HEK293 (cell line): Measurements from ENCODE around the gene IDI2.

ENCODE experiments used
- CTCF ChIA-PET: fragments of 350-600 bp; formaldehyde crosslinking; extraction: SDS; loops from one replicate; lab custom pipeline; 2021; ENCODE audit warnings: antibody characterized with exemption; lab: Yijun Ruan, JAX
- POLR2A ChIA-PET: fragments of 300-600 bp; formaldehyde crosslinking; extraction: SDS; loops from one replicate; lab custom pipeline; 2020; ENCODE audit warnings: antibody characterized with exemption, inconsistent platforms; lab: Yijun Ruan, JAX
- H3K27ac ChIP-seq: fragments of 200-500 bp; sonication (Bioruptor generic); 2 replicates; pipeline ENCODE4 v1.5.1; 2014; ENCODE audit warnings: low read depth, low read length, control low read depth, inconsistent platforms; ENCODE audit errors: extremely low read depth
- H3K36me3 ChIP-seq, 2 experiments: fragments of 200-500 bp in 1 of 2; sonication (Bioruptor generic) in 1 of 2; 1 replicate in 1 of 2; 2 replicates in 1 of 2; pipeline ENCODE4 v1.5.1; 2014 to 2017; ENCODE audit warnings: inconsistent platforms in 2 of 2, low read length in 2 of 2; ENCODE audit not compliant: control insufficient read depth in 2 of 2, insufficient read depth in 1 of 2
- H3K4me1 ChIP-seq: fragments of 200-500 bp; sonication (Bioruptor generic); 2 replicates; pipeline ENCODE4 v1.5.1; 2014; ENCODE audit warnings: mild to moderate bottlenecking, low read length, inconsistent platforms; ENCODE audit not compliant: control insufficient read depth, insufficient read depth
- H3K4me3 ChIP-seq: 2 replicates; pipeline ENCODE4 v1.5.1; 2011; ENCODE audit warnings: low read depth, mild to moderate bottlenecking, control low read depth, low read length, moderate library complexity
- H3K9me3 ChIP-seq: fragments of 200-500 bp; sonication (Bioruptor generic); 2 replicates; pipeline ENCODE4 v1.5.1; 2014; ENCODE audit warnings: low read depth, low read length, inconsistent platforms; ENCODE audit not compliant: control insufficient read depth, insufficient read depth
- GLIS1 ChIP-seq: fragments of 450-650 bp; formaldehyde crosslinking; IDR thresholded peaks from 2 replicates; pipeline ENCODE4 v1.5.1; 2016; ENCODE audit warnings: missing biosample characterization, missing genetic modification characterization
- PRDM2 ChIP-seq: fragments of 450-650 bp; formaldehyde crosslinking; IDR thresholded peaks from 2 replicates; pipeline ENCODE4 v1.5.1; 2016; ENCODE audit warnings: missing biosample characterization, missing genetic modification characterization, borderline replicate concordance
- REST ChIP-seq: fragments of 450-650 bp; formaldehyde crosslinking; IDR thresholded peaks from 2 replicates; pipeline ENCODE4 v1.5.1; 2016; ENCODE audit warnings: missing biosample characterization, missing genetic modification characterization
- ZBTB48 ChIP-seq: fragments of 450-650 bp; formaldehyde crosslinking; IDR thresholded peaks from 2 replicates; pipeline ENCODE4 v1.5.1; 2016; ENCODE audit warnings: missing biosample characterization, missing genetic modification characterization
- ZNF16 ChIP-seq: fragments of 450-650 bp; formaldehyde crosslinking; IDR thresholded peaks from 2 replicates; pipeline ENCODE4 v1.5.1; 2016; ENCODE audit warnings: low read depth, missing biosample characterization, missing genetic modification characterization
- ZNF184 ChIP-seq: fragments of 450-650 bp; IDR thresholded peaks from 2 replicates; pipeline ENCODE4 v1.5.1; 2018; ENCODE audit warnings: missing biosample characterization, mild to moderate bottlenecking, missing genetic modification characterization
- ZNF398 ChIP-seq: fragments of 450-650 bp; formaldehyde crosslinking; IDR thresholded peaks from 2 replicates; pipeline ENCODE4 v1.5.1; 2017; ENCODE audit warnings: missing biosample characterization, missing genetic modification characterization
- ZNF423 ChIP-seq: fragments of 450-650 bp; formaldehyde crosslinking; IDR thresholded peaks from 2 replicates; pipeline ENCODE4 v1.5.1; 2016; ENCODE audit warnings: missing biosample characterization, missing genetic modification characterization
- ZNF473 ChIP-seq: fragments of 450-650 bp; formaldehyde crosslinking; IDR thresholded peaks from 2 replicates; pipeline ENCODE4 v1.5.1; 2017; ENCODE audit warnings: missing biosample characterization, missing genetic modification characterization
- ZNF514 ChIP-seq: fragments of 450-650 bp; formaldehyde crosslinking; IDR thresholded peaks from 2 replicates; pipeline ENCODE4 v1.5.1; 2016; ENCODE audit warnings: missing biosample characterization, missing genetic modification characterization
- ZNF621 ChIP-seq: fragments of 450-650 bp; formaldehyde crosslinking; IDR thresholded peaks from 2 replicates; pipeline ENCODE4 v1.5.1; 2017; ENCODE audit warnings: missing biosample characterization, missing genetic modification characterization
- ZNF624 ChIP-seq: fragments of 450-650 bp; formaldehyde crosslinking; IDR thresholded peaks from 2 replicates; pipeline ENCODE4 v1.5.1; 2017; ENCODE audit warnings: missing biosample characterization, missing genetic modification characterization
- ZNF626 ChIP-seq: fragments of 450-650 bp; sonication (Bioruptor Pico); formaldehyde crosslinking; IDR thresholded peaks from 2 replicates; pipeline ENCODE4 v1.5.1; 2018; ENCODE audit warnings: missing biosample characterization, missing genetic modification characterization, inconsistent platforms
- ZNF692 ChIP-seq: fragments of 450-650 bp; formaldehyde crosslinking; IDR thresholded peaks from 2 replicates; pipeline ENCODE4 v1.5.1; 2016; ENCODE audit warnings: missing biosample characterization, missing genetic modification characterization
- ZNF776 ChIP-seq: fragments of 450-650 bp; formaldehyde crosslinking; IDR thresholded peaks from 2 replicates; pipeline ENCODE4 v1.5.0; 2017; ENCODE audit warnings: missing biosample characterization, missing genetic modification characterization, borderline replicate concordance
- ZNF777 ChIP-seq: fragments of 450-650 bp; formaldehyde crosslinking; IDR thresholded peaks from 2 replicates; pipeline ENCODE4 v1.5.1; 2017; ENCODE audit warnings: missing biosample characterization, missing genetic modification characterization, borderline replicate concordance
- TF ChIP-seq, protein P1 (sequence below): fragments of 450-650 bp; formaldehyde crosslinking; IDR thresholded peaks from 2 replicates; pipeline ENCODE4 v1.5.1; 2016; ENCODE audit warnings: missing biosample characterization, missing genetic modification characterization
- TF ChIP-seq, protein P2 (sequence below): fragments of 450-650 bp; IDR thresholded peaks from 2 replicates; pipeline ENCODE4 v1.5.1; 2018; ENCODE audit warnings: missing biosample characterization, missing genetic modification characterization

IDI2 gene

DNA sequence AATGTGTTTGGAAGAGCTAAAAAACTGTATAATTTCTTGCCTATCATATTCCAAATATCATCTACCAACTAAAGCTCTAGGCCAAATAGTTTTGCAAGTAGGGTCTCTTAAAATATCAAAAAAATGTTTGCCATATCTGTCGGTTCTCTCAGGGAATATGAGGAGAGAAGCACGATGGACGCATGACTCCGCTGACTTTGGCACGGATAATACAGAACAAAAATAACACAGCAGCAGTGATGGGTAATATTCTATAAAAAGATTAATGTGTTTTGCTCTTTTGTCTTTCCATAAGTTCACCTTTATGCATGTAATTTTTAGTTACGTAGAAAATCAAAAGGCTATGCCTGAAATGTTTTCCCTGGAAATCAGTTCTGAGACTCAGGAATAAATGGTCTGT, 919 bp upstream of the IDI2 start:
- Histone ChIP-seq H3K4me1 (no peaks in the 10 kb centered on the region), H3K9me3 (no peaks in the 10 kb centered on the region), H3K36me3 (peaks cover 0 to 3% of the 10 kb centered on the region in 2 experiments; a peak in 1 of 3 replicates), H3K27ac (no peak overlapping the region), H3K4me3 (no peak overlapping the region)
- POLR2A ChIA-PET: interaction anchor here (2.4 kb wide), 1 partner anchor 22 kb away, joined by 5 read pairs; the partner anchor contains the start of gene IDI1
- CTCF ChIA-PET: no interaction called here
- TF ChIP-seq PRDM2 (tag by site-specific recombination): no peak
- TF ChIP-seq ZBTB48 (tag by site-specific recombination): no peak
- TF ChIP-seq, protein P1, sequence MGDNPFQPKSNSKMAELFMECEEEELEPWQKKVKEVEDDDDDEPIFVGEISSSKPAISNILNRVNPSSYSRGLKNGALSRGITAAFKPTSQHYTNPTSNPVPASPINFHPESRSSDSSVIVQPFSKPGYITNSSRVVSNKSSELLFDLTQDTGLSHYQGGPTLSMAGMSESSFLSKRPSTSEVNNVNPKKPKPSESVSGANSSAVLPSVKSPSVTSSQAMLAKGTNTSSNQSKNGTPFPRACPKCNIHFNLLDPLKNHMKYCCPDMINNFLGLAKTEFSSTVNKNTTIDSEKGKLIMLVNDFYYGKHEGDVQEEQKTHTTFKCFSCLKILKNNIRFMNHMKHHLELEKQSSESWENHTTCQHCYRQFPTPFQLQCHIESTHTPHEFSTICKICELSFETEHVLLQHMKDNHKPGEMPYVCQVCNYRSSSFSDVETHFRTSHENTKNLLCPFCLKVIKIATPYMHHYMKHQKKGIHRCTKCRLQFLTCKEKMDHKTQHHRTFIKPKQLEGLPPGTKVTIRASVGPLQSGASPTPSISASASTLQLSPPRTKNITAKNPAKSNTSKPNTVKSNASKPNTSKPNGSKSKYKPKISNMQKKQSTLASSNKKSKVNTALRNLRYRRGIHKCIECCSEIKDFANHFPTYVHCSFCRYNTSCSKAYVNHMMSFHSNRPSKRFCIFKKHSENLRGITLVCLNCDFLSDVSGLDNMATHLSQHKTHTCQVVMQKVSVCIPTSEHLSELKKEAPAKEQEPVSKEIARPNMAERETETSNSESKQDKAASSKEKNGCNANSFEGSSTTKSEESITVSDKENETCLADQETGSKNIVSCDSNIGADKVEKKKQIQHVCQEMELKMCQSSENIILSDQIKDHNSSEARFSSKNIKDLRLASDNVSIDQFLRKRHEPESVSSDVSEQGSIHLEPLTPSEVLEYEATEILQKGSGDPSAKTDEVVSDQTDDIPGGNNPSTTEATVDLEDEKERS (tag by site-specific recombination): no peak
- no peak for TF ChIP-seq ZNF624 (tag by site-specific recombination)
- TF ChIP-seq ZNF423: no peak
- TF ChIP-seq ZNF514 (tag by site-specific recombination): no peak
- no peak for TF ChIP-seq ZNF626 (tag by site-specific recombination)
- no peak for TF ChIP-seq ZNF777 (tag by site-specific recombination)
- no peak for TF ChIP-seq REST (tag by site-specific recombination)
- no peak for TF ChIP-seq ZNF184
- TF ChIP-seq, protein P2, sequence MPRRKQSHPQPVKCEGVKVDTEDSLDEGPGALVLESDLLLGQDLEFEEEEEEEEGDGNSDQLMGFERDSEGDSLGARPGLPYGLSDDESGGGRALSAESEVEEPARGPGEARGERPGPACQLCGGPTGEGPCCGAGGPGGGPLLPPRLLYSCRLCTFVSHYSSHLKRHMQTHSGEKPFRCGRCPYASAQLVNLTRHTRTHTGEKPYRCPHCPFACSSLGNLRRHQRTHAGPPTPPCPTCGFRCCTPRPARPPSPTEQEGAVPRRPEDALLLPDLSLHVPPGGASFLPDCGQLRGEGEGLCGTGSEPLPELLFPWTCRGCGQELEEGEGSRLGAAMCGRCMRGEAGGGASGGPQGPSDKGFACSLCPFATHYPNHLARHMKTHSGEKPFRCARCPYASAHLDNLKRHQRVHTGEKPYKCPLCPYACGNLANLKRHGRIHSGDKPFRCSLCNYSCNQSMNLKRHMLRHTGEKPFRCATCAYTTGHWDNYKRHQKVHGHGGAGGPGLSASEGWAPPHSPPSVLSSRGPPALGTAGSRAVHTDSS (tag by site-specific recombination): no peak
- no peak for TF ChIP-seq ZNF16 (tag by site-specific recombination)
- no peak for TF ChIP-seq GLIS1
- TF ChIP-seq ZNF473 (tag by site-specific recombination): no peak
- TF ChIP-seq ZNF776 (tag by site-specific recombination): no peak
- TF ChIP-seq ZNF621 (tag by site-specific recombination): no peak
- TF ChIP-seq ZNF692 (tag by site-specific recombination): no peak
- TF ChIP-seq ZNF398: no peak
